ENCODE measurements around the gene USP8.
"Not testable (repeated sequence)": the region's sequence is repeated elsewhere in the genome, so short reads cannot be mapped to it uniquely, and the experiment has no call there.

Gene USP8

GRCh38 chr15:50424066-50424890, at the start of gene USP8:
USP8 (plus strand) TSS chr15:50424405; CDS start chr15:50439074, 14,669 bp downstream.
- peak; percentile 95 for DNase-seq (ENCODE audit: low spot score)
- CTCF ChIA-PET = interaction anchor here (0.5 to 0.6 kb wide), 3 partner anchors 96 to 1393 kb away, joined by 3 to 4 read pairs (median 3); no protein-coding TSS in a partner anchor
- POLR2A ChIA-PET (ENCODE audit: low non-redundant PET) = interaction anchor here (0.6 to 0.7 kb wide), 3 partner anchors 68 to 450 kb away, joined by 3 to 6 read pairs (median 4); no protein-coding TSS in a partner anchor

GRCh38 chr15:50377867-50378751, 46.1 kb upstream of the USP8 start:
- ChIA-PET CTCF (no interaction called here), POLR2A (ENCODE audit: low non-redundant PET) (no interaction called here)
- DNase-seq (ENCODE audit: low spot score) = no peak
- TF ChIP-seq CTCF (conservative IDR thresholded peaks at IDR 0.05; ENCODE audit: low read depth) = no peak
- H3K27ac ChIP-seq = no peak overlapping the region

More at GRCh38 chr15:50424066-50424890, at the start of gene USP8:
- no peak for TF ChIP-seq CTCF (conservative IDR thresholded peaks at IDR 0.05; ENCODE audit: low read depth)
- H3K27ac ChIP-seq = peak within 1 kb of the TSS; percentile 87

GRCh38 chr15:50378776-50379175, 45.4 kb upstream of the USP8 start:
- TF ChIP-seq CTCF (conservative IDR thresholded peaks at IDR 0.05; ENCODE audit: low read depth) = no peak
- H3K27ac ChIP-seq = no peak overlapping the region
- ChIA-PET CTCF (interaction anchor here (0.6 kb wide), 1 partner anchor 507 kb away, joined by 3 read pairs; no protein-coding TSS in a partner anchor), POLR2A (ENCODE audit: low non-redundant PET) (interaction anchor here (0.7 kb wide), 1 partner anchor 12 kb away, joined by 3 read pairs; no protein-coding TSS in a partner anchor)
- DNase-seq (ENCODE audit: low spot score) = no peak

GRCh38 chr15:50379413-50379812, 44.8 kb upstream of the USP8 start:
- not testable (repeated sequence) for DNase-seq (ENCODE audit: low spot score); H3K27ac ChIP-seq
- CTCF ChIA-PET = interaction anchor here (0.6 kb wide), 1 partner anchor 507 kb away, joined by 3 read pairs; no protein-coding TSS in a partner anchor
- POLR2A ChIA-PET (ENCODE audit: low non-redundant PET) = interaction anchor here (0.7 kb wide), 1 partner anchor 11 kb away, joined by 3 read pairs; no protein-coding TSS in a partner anchor

GRCh38 chr15:50380089-50380488, 44.1 kb upstream of the USP8 start:
- DNase-seq (ENCODE audit: low spot score) = no peak
- CTCF ChIA-PET = no interaction called here
- POLR2A ChIA-PET (ENCODE audit: low non-redundant PET) = interaction anchor here (0.6 kb wide), 1 partner anchor 13 kb away, joined by 6 read pairs; no protein-coding TSS in a partner anchor
- no peak for TF ChIP-seq CTCF (conservative IDR thresholded peaks at IDR 0.05; ENCODE audit: low read depth)
- H3K27ac ChIP-seq = no peak overlapping the region

- DNase-seq (ENCODE audit: low spot score) = no peak
- CTCF ChIA-PET = no interaction called here
- TF ChIP-seq CTCF (conservative IDR thresholded peaks at IDR 0.05; ENCODE audit: low read depth) = no peak
- POLR2A ChIA-PET (ENCODE audit: low non-redundant PET) = no interaction called here
- H3K27ac ChIP-seq = no peak overlapping the region
Measured at GRCh38 chr15:50381438-50381837, 42.8 kb upstream of the USP8 start.

- CTCF ChIA-PET; DNase-seq (ENCODE audit: low spot score); POLR2A ChIA-PET (ENCODE audit: low non-redundant PET); H3K27ac ChIP-seq: not testable (repeated sequence)
Measured at GRCh38 chr15:50382408-50382807, 41.8 kb upstream of the USP8 start.

All from RWPE1 (cell line).